Mammary epithelial cell (primary cell): ENCODE results near the gene CA10.

Experiments used
- EZH2 ChIP-seq: IDR thresholded peaks from 2 replicates; pipeline ENCODE4 v1.6.1; 2012; ENCODE audit warnings: low read length, inconsistent platforms, borderline replicate concordance
- TF ChIP-seq, protein P1 (sequence below), 2 donors: IDR thresholded peaks in 1 of 2; conservative IDR thresholded peaks in 1 of 2; 2 replicates each; pipeline ENCODE4 v1.5.1; 2011 to 2012; ENCODE audit warnings: inconsistent platforms in 2 of 2, low read length in 2 of 2, mild to moderate bottlenecking in 2 of 2, control low read depth in 1 of 2, low read depth in 1 of 2; ENCODE audit not compliant: insufficient read depth in 1 of 2; ENCODE audit errors: extremely low read depth in 1 of 2

DNA sequence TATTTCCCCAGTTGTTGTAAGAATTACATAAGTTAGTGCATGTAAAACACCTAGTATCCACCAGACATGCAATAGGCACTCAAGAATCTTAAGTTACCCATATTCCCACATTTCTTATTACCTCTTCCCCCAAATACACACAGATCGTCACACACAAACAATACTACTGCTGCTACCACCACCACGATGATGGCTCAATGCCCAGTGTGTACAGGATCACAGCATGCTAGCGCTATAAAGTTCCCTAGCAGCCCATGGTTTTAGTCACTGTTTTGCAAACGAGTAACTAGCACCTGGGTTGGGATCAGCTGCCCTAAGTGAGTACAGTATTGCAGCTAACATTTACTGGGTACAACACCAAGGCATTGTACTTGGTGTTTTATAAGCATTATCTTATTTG is 486.4 kb downstream of the CA10 start:
- TF ChIP-seq, protein P1, sequence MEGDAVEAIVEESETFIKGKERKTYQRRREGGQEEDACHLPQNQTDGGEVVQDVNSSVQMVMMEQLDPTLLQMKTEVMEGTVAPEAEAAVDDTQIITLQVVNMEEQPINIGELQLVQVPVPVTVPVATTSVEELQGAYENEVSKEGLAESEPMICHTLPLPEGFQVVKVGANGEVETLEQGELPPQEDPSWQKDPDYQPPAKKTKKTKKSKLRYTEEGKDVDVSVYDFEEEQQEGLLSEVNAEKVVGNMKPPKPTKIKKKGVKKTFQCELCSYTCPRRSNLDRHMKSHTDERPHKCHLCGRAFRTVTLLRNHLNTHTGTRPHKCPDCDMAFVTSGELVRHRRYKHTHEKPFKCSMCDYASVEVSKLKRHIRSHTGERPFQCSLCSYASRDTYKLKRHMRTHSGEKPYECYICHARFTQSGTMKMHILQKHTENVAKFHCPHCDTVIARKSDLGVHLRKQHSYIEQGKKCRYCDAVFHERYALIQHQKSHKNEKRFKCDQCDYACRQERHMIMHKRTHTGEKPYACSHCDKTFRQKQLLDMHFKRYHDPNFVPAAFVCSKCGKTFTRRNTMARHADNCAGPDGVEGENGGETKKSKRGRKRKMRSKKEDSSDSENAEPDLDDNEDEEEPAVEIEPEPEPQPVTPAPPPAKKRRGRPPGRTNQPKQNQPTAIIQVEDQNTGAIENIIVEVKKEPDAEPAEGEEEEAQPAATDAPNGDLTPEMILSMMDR (conservative IDR thresholded peaks at IDR 0.05 in 1 of 2, IDR thresholded peaks at IDR 0.05 in 1 of 2; ENCODE audit: extremely low read depth in 1 of 2, insufficient read depth in 1 of 2, low read depth in 1 of 2, low read length in 2 of 2), result no peak
- no peak for TF ChIP-seq EZH2
